ENCODE measurements around the gene PPP1CB.

Gene PPP1CB

DNA sequence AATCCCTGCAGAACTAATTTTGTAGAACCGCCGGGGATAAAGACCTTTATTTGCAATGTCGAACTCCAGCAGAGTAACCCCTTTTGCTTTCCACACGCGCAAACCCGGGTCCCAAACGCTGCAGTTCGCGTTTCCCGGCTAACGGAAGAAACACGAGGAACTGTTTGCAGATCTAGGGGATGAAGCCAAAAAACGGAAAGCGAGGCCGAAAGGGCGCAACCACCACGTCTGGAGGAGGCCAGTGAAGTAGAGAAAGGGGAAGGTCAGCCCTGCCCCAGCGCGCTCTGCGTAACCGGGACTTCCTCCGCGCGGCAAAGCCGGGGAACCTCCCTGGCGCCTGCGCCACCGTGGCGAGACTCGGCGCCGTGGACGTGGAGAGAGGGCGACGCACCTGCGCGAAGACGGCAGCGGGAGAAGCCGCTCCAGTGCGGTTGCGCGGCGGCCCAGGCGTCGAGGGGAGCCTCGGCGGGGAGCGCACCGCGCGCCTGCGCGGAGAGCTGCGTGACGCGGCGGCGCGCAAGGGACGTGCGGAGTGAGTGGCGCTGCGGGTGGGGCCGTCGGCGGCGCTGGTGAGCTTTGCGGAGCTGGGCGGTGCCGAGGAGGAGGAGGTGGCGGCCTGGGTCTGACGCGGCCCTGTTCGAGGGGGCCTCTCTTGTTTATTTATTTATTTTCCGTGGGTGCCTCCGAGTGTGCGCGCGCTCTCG is at the start of gene PPP1CB:
Gene PPP1CB, plus strand, starts transcription at position 579 of the 704 bp plus-strand sequence. CDS start 295 bp downstream, outside the sequence.
- TF ChIP-seq, protein P1, sequence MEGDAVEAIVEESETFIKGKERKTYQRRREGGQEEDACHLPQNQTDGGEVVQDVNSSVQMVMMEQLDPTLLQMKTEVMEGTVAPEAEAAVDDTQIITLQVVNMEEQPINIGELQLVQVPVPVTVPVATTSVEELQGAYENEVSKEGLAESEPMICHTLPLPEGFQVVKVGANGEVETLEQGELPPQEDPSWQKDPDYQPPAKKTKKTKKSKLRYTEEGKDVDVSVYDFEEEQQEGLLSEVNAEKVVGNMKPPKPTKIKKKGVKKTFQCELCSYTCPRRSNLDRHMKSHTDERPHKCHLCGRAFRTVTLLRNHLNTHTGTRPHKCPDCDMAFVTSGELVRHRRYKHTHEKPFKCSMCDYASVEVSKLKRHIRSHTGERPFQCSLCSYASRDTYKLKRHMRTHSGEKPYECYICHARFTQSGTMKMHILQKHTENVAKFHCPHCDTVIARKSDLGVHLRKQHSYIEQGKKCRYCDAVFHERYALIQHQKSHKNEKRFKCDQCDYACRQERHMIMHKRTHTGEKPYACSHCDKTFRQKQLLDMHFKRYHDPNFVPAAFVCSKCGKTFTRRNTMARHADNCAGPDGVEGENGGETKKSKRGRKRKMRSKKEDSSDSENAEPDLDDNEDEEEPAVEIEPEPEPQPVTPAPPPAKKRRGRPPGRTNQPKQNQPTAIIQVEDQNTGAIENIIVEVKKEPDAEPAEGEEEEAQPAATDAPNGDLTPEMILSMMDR (IDR thresholded peaks at IDR 0.05) = peak; percentile 10; the same call in 1 of the 2 replicates

DNA sequence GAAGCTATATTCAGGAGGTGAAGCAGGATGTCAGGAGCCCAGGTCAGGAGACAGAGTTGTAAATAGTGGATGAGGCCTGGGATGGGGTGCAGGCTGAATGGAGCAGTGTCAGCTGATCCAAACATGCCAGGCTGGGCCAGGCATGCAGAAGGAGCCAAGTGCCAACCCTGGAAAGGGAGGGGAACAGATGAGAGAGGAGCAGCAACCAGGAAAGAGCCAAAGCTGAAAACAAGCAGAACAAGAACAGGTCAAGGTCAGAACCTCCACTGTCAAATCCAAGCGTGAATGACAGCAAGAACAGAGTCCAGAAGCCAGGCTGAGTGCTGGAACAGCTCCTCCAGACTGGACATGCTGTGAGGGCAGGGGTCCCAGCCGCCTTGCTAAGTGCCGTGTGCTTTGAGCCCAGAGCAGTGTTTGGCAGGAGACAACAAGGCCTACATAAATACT is 49.2 kb upstream of the PPP1CB start:
- TF ChIP-seq, protein P1 (IDR thresholded peaks at IDR 0.05) = no peak

DNA sequence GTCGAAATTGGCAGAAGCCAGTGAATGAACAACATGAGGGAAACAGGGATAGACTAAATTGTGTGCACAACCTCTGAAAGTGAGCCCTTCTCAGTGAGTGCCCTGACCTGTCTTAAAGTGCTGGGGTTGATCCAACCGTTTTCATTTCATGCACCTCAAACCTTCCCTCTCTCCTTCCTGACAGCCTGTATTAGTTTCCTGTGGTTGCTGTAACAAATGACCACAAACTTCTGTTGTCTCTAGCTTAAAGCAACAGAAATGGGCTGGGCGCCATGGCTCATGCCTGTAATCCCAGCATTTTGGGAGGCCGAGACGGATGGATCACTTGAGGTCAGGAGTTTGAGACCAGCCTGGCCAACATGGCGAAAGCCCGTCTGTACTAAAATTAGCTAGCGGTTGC is 48.8 kb upstream of the PPP1CB start:
- TF ChIP-seq, protein P1 (IDR thresholded peaks at IDR 0.05) = no peak

DNA sequence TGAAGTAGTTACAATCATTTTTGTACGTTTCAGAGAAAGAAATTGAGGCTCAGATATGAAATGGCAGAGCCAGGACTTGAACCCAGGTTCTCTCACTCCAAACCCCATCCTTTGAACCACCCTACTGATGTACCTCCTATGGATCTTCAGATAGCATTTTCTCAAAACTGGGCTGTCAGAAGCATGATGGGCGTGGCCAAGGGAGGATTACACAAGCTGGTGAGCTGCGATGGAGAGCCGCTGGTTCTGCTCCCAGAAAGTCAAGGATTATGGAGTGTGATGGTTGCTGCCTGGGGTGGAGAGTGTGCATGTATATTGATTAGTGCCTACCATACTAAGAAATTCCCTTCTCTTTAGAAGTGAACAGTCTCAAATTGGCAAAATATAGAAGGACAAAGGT is 47.0 kb upstream of the PPP1CB start:
- TF ChIP-seq, protein P1 (IDR thresholded peaks at IDR 0.05) = no peak

DNA sequence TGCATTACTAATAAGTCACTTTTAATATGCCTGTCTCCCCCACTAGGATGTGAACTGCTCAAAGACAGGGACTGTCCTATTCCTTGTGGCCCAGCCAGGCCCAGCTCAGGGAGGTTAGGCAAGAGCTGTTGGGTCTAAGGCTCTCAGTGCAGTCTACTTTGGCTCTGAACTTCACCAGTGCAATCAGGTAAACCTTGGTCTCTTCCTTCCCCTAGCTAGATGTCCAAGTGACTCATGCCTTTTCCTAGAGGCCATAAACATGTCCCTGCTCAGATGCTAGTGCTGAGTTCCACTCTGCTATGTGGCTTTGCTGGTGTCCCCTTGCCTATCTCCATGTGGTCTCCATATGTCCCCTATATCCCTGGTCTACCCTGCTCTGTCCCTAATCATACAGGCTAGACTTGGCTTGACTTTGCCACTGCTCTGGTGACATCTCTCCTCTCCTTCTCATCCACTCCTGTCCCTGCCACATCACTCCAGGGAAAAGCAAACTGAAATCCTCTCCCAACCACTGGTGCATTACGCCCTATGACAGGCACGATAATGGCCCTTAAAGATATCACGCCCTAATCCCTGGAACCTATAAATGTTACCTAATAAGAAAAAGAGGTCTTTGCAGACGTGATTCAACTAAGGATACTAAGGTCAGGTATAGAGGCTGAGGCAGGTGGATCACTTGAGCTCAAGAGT is 45.7 kb upstream of the PPP1CB start:
- TF ChIP-seq, protein P1 (IDR thresholded peaks at IDR 0.05) = no peak

DNA sequence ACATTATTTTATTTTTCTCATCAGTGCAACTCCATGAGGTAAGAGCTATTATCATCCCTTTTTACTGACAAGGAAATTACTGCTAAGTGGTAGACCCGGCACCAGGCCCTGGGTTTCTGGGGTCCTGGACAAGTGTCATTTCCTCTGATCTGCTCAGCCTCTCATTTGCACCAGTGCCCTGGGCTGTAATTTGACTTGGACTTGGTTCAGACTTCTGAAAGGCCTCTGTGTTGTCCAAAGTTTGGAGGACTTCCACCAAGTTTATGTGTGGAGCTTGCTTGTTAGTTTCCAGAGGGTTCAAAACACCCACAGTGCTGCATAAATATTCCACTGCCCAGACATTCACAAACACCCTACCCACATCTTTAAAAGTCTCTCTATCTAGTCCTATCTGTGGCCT is 44.0 kb upstream of the PPP1CB start:
- TF ChIP-seq, protein P1 (IDR thresholded peaks at IDR 0.05) = no peak

DNA sequence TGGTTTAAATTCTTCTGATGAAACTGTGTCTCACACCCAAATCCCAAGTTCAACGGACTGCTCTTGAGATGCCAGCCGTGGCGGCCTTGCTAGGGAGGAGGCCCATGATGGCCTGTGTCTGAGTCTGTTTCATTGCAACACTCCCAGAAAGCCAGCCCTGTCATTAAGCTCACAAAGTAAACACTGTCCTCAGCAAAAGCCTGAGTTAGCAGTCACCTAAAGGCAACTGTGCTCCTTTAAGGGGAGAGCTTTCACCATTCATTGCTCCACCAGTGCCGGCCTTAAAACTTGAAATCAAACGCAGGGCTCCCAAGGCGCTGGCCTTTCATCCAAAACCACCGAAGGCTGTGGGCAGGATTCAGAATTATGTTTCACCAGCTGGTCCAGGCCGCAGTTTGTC is 42.5 kb upstream of the PPP1CB start:
- TF ChIP-seq, protein P1 (IDR thresholded peaks at IDR 0.05) = no peak
